Hair follicular keratinocyte (primary cell): Measurements from ENCODE around the gene KCNQ1OT1. TPM values are rescaled to one million over a fixed set of nuclear protein-coding genes. Genes with fewer than 3 reads are reported as not detected.

Experiments used
- total RNA-seq: library from RNA; depleted of rRNA; stranded (reverse); fragments of >200 nt; gene quantifications from 2 replicates; pipeline ENCODE4 v1.2.3, GENCODE V29; 2015

KCNQ1OT1 gene
- total RNA-seq, result 0.11 and 0.31 TPM in 2 replicates

DNA sequence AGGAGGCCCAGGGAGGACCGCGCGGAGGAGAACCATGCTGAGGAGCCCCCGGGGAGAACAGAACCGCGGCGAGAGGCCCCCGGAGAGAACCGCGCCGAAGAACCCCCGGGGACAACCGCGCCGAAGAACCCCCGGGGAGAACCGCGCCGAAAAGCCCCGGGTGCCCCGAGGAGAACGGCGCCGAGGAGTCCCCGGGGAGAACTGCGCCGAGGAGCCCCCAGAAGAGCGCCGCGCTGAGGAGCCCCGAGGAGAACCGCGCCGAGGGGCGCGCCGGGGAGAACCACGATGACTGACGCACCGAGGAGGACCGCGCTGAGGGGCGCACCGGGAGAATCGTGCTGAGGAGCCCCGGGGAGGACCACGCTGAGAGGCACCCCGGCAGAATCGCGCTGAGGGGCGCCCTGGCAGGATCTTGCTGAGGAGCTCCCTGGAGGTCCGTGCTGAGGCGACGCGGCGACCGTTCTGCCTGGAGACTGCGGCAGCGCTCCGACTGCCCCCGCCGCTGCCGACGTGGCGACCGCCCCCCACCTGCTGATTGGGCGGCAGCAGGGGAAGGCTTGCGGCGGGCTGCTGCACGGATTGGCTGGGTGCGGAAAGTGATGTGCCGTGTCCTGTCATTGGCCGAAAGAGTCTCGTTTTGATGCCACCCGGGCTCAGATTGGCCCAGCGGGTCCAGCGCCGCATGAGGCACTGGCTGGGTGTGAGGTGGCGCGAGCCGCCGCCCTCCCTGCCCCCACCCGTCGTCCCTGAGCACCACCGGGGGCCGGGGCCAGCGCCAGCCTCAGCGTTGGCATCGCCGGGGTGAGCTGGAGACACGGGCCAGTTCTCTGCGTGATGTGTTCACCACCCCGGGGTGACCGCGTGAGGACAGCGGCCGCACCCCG, at the start of gene KCNQ1OT1:
TSS of gene KCNQ1OT1 (minus strand) at position 464 of the 884 bp plus-strand sequence.

Other genes with a start within 250 kb of the KCNQ1OT1 start
- gene CDKN1C, start 185.8 kb upstream of the KCNQ1OT1 start, total RNA-seq, result 0.65 and 2.6 TPM in 2 replicates
- gene PHLDA2, start 229.4 kb upstream of the KCNQ1OT1 start, total RNA-seq, result 70.2 and 78.2 TPM in 2 replicates